ENCODE data around the gene NPIPA8.
"Not testable (repeated sequence)": the region's sequence is repeated elsewhere in the genome, so short reads cannot be mapped to it uniquely, and the experiment has no call there.

NPIPA8 gene

DNA sequence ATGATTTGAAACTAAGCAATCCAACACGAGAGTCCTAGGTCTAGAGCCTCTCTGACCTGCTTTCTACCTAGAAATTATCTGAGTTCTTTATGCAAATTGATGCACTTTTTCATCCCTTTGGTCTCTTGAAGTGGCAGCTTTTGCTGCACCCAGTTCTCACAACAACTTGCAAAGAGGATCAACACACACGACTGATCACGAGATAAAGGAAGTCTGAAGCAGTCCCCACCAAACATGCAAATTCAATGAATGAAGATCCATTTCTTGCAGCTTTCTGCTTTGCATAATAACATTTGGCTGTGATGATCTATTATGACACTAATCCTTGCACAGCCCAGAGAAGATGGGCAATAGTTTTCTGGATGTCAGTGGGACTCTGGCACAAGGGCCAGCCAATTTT, 56.2 kb downstream of the NPIPA8 start:
- not testable (repeated sequence) for DNase-seq (ENCODE audit: low read depth in 2 of 3, low spot score in 1 of 3)

DNA sequence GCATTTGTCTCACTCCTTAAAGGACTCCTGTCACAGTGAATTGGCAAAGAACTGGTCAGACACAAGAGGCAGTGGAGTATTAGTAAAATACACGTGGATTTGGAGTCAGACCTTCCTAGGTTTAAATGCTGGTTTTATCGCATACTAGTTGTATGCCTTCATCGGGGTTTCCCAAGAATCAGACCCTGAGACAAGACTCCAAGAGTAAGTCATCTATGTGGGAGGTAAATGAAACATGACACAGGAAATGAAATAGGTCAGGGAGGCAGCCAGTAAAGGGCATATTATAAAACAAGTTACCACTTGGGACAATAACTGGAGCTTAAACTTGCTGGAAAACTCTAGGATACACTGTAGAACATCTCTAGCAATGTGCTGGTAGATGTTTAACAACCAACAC, 59.8 kb downstream of the NPIPA8 start:
- not testable (repeated sequence) for DNase-seq (ENCODE audit: low read depth in 2 of 3, low spot score in 1 of 3)

DNA sequence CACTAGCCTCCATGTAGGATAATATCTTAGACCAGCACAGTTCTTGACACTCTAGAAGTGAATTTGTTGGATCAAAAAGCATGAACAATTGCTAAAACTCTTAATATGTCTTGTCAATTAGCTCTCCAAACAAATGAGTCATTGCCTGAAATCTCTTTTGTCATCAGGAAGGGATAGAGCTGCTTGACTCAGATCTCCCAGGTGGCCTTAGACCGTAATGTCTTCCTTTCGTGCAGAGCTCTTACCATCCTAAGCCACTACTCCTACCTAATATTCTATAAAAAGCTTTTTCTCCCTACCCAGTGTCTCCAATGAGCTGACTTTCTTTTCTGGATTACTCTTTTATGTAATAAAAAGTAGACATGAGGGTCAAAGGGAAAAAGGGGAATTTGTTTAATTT, 66.4 kb downstream of the NPIPA8 start:
- not testable (repeated sequence) for DNase-seq (ENCODE audit: low read depth in 2 of 3, low spot score in 1 of 3)
